Naive B cell (primary cell): ENCODE results near the gene MYL6B. TPM values are rescaled to one million over a fixed set of nuclear protein-coding genes. Genes with fewer than 3 reads are reported as not detected.

Source experiments
- ATAC-seq, 2 donors: fragments of 150-1000 bp; cut with Tn5 transposase; 2 replicates each; pipeline ENCODE4 v1.10.0; 2021; ENCODE audit warnings: low read depth in 2 of 2, mild to moderate bottlenecking in 2 of 2, moderate library complexity in 2 of 2
- DNase-seq: peaks from one replicate; pipeline ENCODE4 v3.0.0; 2022
- H3K27ac Mint-ChIP-seq, 6 donors: one replicate each; pipeline ENCODE4 v1.8.0; 2020 to 2022; ENCODE audit warnings: mild to moderate bottlenecking in 6 of 6, mixed read lengths in 6 of 6, moderate library complexity in 5 of 6, inconsistent platforms in 2 of 6
- H3K27me3 Mint-ChIP-seq, 3 donors: one replicate each; pipeline ENCODE4 v1.8.0; 2021 to 2022; ENCODE audit warnings: mixed read lengths in 3 of 3, mild to moderate bottlenecking in 1 of 3
- H3K36me3 Mint-ChIP-seq, 2 donors: one replicate each; pipeline ENCODE4 v1.8.0; 2020 to 2022; ENCODE audit warnings: mixed read lengths in 2 of 2, inconsistent platforms in 1 of 2, mild to moderate bottlenecking in 1 of 2
- H3K4me1 Mint-ChIP-seq, 3 donors: one replicate each; pipeline ENCODE4 v1.8.0; 2020 to 2022; ENCODE audit warnings: mixed read lengths in 3 of 3, inconsistent platforms in 1 of 3, mild to moderate bottlenecking in 1 of 3, moderate library complexity in 1 of 3
- H3K4me3 Mint-ChIP-seq, 8 donors: one replicate each; pipeline ENCODE4 v1.8.0; 2020 to 2022; ENCODE audit warnings: mild to moderate bottlenecking in 8 of 8, mixed read lengths in 8 of 8, moderate library complexity in 8 of 8, inconsistent platforms in 2 of 8
- H3K9me3 Mint-ChIP-seq, 7 donors: one replicate each; pipeline ENCODE4 v1.8.0; 2020 to 2022; ENCODE audit warnings: mixed read lengths in 7 of 7, mild to moderate bottlenecking in 5 of 7, inconsistent platforms in 2 of 7, moderate library complexity in 1 of 7
- polyA plus RNA-seq, 6 donors: library from polyadenylated mRNA; unstranded; fragments of 300-500 nt; fragmentation: Illumina TruSeq; gene quantifications; one replicate each; pipeline ENCODE4 v1.2.3, GENCODE V29; 2021; ENCODE audit warnings: low read depth in 6 of 6

The MYL6B gene
- polyA plus RNA-seq, 6 donors from 2014 or later: 14.2 to 35.1 (median 20.2) TPM

GRCh38 chr12:56202838-56203237 lies 50.5 kb downstream of the MYL6B start:
- ATAC-seq: no peak
- Mint-ChIP-seq H3K27ac (peak overlapping the region in 3 of 6 donors; percentile 33 to 80 (median 37)), H3K4me3 (no peak overlapping the region), H3K9me3 (no peaks in the 10 kb centered on the region), H3K36me3 (peaks cover 14 to 22% of the 10 kb centered on the region in 2 donors), H3K4me1 (peaks cover 19 to 30% (median 22%) of the 10 kb centered on the region in 3 donors), H3K27me3 (no peaks in the 10 kb centered on the region)
- no peak for DNase-seq

- Mint-ChIP-seq H3K27me3 (no peaks in the 10 kb centered on the region), H3K27ac (peak overlapping the region; percentile 0 to 91 (median 51)), H3K4me1 (peaks cover 23 to 24% (median 24%) of the 10 kb centered on the region in 3 donors), H3K4me3 (no peak overlapping the region), H3K36me3 (peaks cover 14 to 22% of the 10 kb centered on the region in 2 donors), H3K9me3 (no peaks in the 10 kb centered on the region)
- ATAC-seq (no peak), DNase-seq (no peak)
Observed at GRCh38 chr12:56204275-56204674, 51.9 kb downstream of the MYL6B start.

GRCh38 chr12:56205445-56205844 lies 53.1 kb downstream of the MYL6B start:
- ATAC-seq: peak; percentile 18 to 29
- Mint-ChIP-seq H3K27ac (peak overlapping the region; percentile 29 to 90 (median 58)), H3K4me1 (peaks cover 23 to 31% (median 29%) of the 10 kb centered on the region in 3 donors)

GRCh38 chr12:56206452-56207166 lies 54.2 kb downstream of the MYL6B start:
- Mint-ChIP-seq H3K27me3 (no peaks in the 10 kb centered on the region), H3K9me3 (no peaks in the 10 kb centered on the region), H3K36me3 (peaks cover 19 to 28% of the 10 kb centered on the region in 2 donors), H3K27ac (peak overlapping the region in 5 of 6 donors; percentile 29 to 90 (median 71)), H3K4me1 (peaks cover 23 to 38% (median 35%) of the 10 kb centered on the region in 3 donors), H3K4me3 (no peak overlapping the region)
- peak; percentile 35 for DNase-seq
- peak in 1 of 2 donors; percentile 20 for ATAC-seq

More at GRCh38 chr12:56205445-56205844, 53.1 kb downstream of the MYL6B start:
- Mint-ChIP-seq H3K4me3 (no peak overlapping the region), H3K9me3 (no peaks in the 10 kb centered on the region), H3K36me3 (peaks cover 14 to 22% of the 10 kb centered on the region in 2 donors), H3K27me3 (no peaks in the 10 kb centered on the region)
- DNase-seq: no peak

Other genes with a start within 250 kb of the MYL6B start
- 10 to 100 TPM; 60.7 to 88.1 (median 76.5) TPM for gene PYM1, start 224.7 kb upstream of the MYL6B start, polyA plus RNA-seq
- gene DGKA, start 221.4 kb upstream of the MYL6B start, polyA plus RNA-seq: 100 to 1,000 TPM in 1 of 6 donors, 10 to 100 TPM in 5; 64.0 to 119 (median 65.9) TPM
- gene PMEL, start 186.5 kb upstream of the MYL6B start, polyA plus RNA-seq: under 1 TPM in 1 of 6 donors, not detected in 5; 0.38 TPM
- gene CDK2, start 185.8 kb upstream of the MYL6B start, polyA plus RNA-seq: 10 to 100 TPM in 5 of 6 donors, 1 to 10 TPM in 1; 10.0 to 18.6 (median 11.9) TPM
- 10 to 100 TPM; 58.4 to 77.7 (median 68.8) TPM for gene RAB5B, start 178.5 kb upstream of the MYL6B start, polyA plus RNA-seq
- under 1 TPM in 4 of 6 donors, not detected in 2; 0.18 to 0.58 (median 0.31) TPM for gene SUOX, start 155.3 kb upstream of the MYL6B start, polyA plus RNA-seq
- gene IKZF4, start 131.5 kb upstream of the MYL6B start, polyA plus RNA-seq: under 1 TPM in 5 of 6 donors, not detected in 1; 0.14 to 0.32 (median 0.25) TPM
- gene RPS26, start 110.7 kb upstream of the MYL6B start, polyA plus RNA-seq: 100 to 1,000 TPM; 199 to 764 (median 532) TPM
- gene ERBB3, start 72.4 kb upstream of the MYL6B start, polyA plus RNA-seq: not detected
- gene PA2G4, start 48.0 kb upstream of the MYL6B start, polyA plus RNA-seq: 100 to 1,000 TPM; 124 to 141 (median 132) TPM
- gene RPL41, start 36.0 kb upstream of the MYL6B start, polyA plus RNA-seq: 1,000 to 10,000 TPM; 5,503 to 9,903 (median 8,851) TPM
- gene ZC3H10, start 34.3 kb upstream of the MYL6B start, polyA plus RNA-seq: 1 to 10 TPM; 1.0 to 7.8 (median 3.4) TPM
- 100 to 1,000 TPM; 145 to 293 (median 196) TPM for gene ESYT1, start 24.3 kb upstream of the MYL6B start, polyA plus RNA-seq
- 1,000 to 10,000 TPM; 1,680 to 2,679 (median 1,914) TPM for gene MYL6, start 5.8 kb downstream of the MYL6B start, polyA plus RNA-seq
- gene SMARCC2, start 36.9 kb downstream of the MYL6B start, polyA plus RNA-seq: 100 to 1,000 TPM in 1 of 6 donors, 10 to 100 TPM in 5; 33.3 to 112 (median 64.8) TPM
- 100 to 1,000 TPM in 5 of 6 donors, 10 to 100 TPM in 1; 95.2 to 136 (median 109) TPM for gene RNF41, start 69.3 kb downstream of the MYL6B start, polyA plus RNA-seq
- gene NABP2, start 71.8 kb downstream of the MYL6B start, polyA plus RNA-seq: 1 to 10 TPM in 5 of 6 donors, under 1 TPM in 1; 0.73 to 5.7 (median 3.9) TPM
- gene SLC39A5, start 77.5 kb downstream of the MYL6B start, polyA plus RNA-seq: not detected
- gene ANKRD52, start 105.8 kb downstream of the MYL6B start, polyA plus RNA-seq: 10 to 100 TPM in 3 of 6 donors, 1 to 10 TPM in 3; 2.3 to 13.2 (median 8.0) TPM
- 10 to 100 TPM in 5 of 6 donors, 1 to 10 TPM in 1; 9.5 to 16.6 (median 14.2) TPM for gene COQ10A, start 114.4 kb downstream of the MYL6B start, polyA plus RNA-seq
- 10 to 100 TPM; 60.8 to 88.7 (median 72.1) TPM for gene CS, start 147.7 kb downstream of the MYL6B start, polyA plus RNA-seq
- gene CNPY2, start 163.4 kb downstream of the MYL6B start, polyA plus RNA-seq: 100 to 1,000 TPM; 134 to 210 (median 152) TPM
- 10 to 100 TPM in 5 of 6 donors, 1 to 10 TPM in 1; 10.0 to 15.3 (median 13.6) TPM for gene PAN2, start 181.4 kb downstream of the MYL6B start, polyA plus RNA-seq
- 10 to 100 TPM in 4 of 6 donors, 1 to 10 TPM in 2; 8.0 to 15.6 (median 12.9) TPM for gene IL23A, start 186.3 kb downstream of the MYL6B start, polyA plus RNA-seq
- gene STAT2, start 207.5 kb downstream of the MYL6B start, polyA plus RNA-seq: 100 to 1,000 TPM; 119 to 150 (median 131) TPM
- gene APOF, start 210.3 kb downstream of the MYL6B start, polyA plus RNA-seq: not detected